PC-9 (cell line): Measurements from ENCODE around the gene FCSK. TPM values are rescaled to one million over a fixed set of nuclear protein-coding genes. Genes with fewer than 3 reads are reported as not detected.
"Not testable (repeated sequence)": the region's sequence is repeated elsewhere in the genome, so short reads cannot be mapped to it uniquely, and the experiment has no call there.

Experiments used
- BruUV-seq: library from RNA; stranded (reverse); fragments of 400-500 nt; replicated peaks from 2 replicates; lab custom pipeline; 2021; lab: Mats Ljungman, UMichigan
- CTCF ChIA-PET: fragments of 300-600 bp; sonication (Branson Sonifier 250); formaldehyde crosslinking; loops from one replicate; lab custom pipeline; 2022; ENCODE audit warnings: antibody characterized with exemption; lab: Charles Lee
- POLR2A ChIA-PET: fragments of 300-600 bp; sonication (Branson Sonifier 250); formaldehyde crosslinking; loops from one replicate; lab custom pipeline; 2022; ENCODE audit warnings: antibody characterized with exemption; ENCODE audit not compliant: unreplicated experiment; lab: Charles Lee
- DNase-seq, 2 experiments: peaks; one replicate each; pipeline versions ENCODE4 v3.0.0 to v3.0.0-alpha.2; 2015 to 2022; ENCODE audit warnings: mixed read lengths in 1 of 2
- H2AFZ ChIP-seq: fragments of 200-600 bp; sonication (generic); 2 replicates; pipeline ENCODE4 v1.8.1; 2017; ENCODE audit warnings: antibody characterized with exemption
- H3F3A ChIP-seq: fragments of 200-600 bp; sonication (generic); 2 replicates; pipeline ENCODE4 v1.8.1; 2017; ENCODE audit warnings: antibody characterized with exemption, mild to moderate bottlenecking, low read depth; ENCODE audit not compliant: insufficient read depth
- H3K27ac ChIP-seq: fragments of 200-600 bp; sonication (generic); 2 replicates; pipeline ENCODE4 v1.6.1; 2016; ENCODE audit warnings: mixed run types
- H3K27me3 ChIP-seq: fragments of 200-600 bp; sonication (generic); 2 replicates; pipeline ENCODE4 v1.6.1; 2016; ENCODE audit warnings: low read depth, mixed run types; ENCODE audit not compliant: insufficient read depth
- H3K36me3 ChIP-seq: fragments of 200-600 bp; sonication (generic); 2 replicates; pipeline ENCODE4 v1.6.1; 2016; ENCODE audit warnings: low read depth, mixed run types
- H3K4me1 ChIP-seq: fragments of 200-600 bp; sonication (generic); replicated peaks from 2 replicates; pipeline ENCODE4 v1.6.1; 2016; ENCODE audit warnings: mixed run types; ENCODE audit not compliant: insufficient read depth
- H3K4me2 ChIP-seq: fragments of 200-600 bp; sonication (generic); 2 replicates; pipeline ENCODE4 v1.6.1; 2017; ENCODE audit warnings: mixed run types
- H3K4me3 ChIP-seq: fragments of 200-600 bp; sonication (generic); 2 replicates; pipeline ENCODE4 v1.6.1; 2016; ENCODE audit warnings: mixed run types
- H3K79me2 ChIP-seq: fragments of 200-600 bp; sonication (generic); 2 replicates; pipeline ENCODE4 v1.6.1; 2017; ENCODE audit warnings: low read depth, mixed run types
- H3K9me2 ChIP-seq: fragments of 200-600 bp; sonication (generic); 2 replicates; pipeline ENCODE4 v1.8.1; 2017; ENCODE audit warnings: mild to moderate bottlenecking; ENCODE audit not compliant: insufficient read depth
- H3K9me3 ChIP-seq: fragments of 200-600 bp; sonication (generic); 2 replicates; pipeline ENCODE4 v1.8.1; 2016; ENCODE audit warnings: low read depth; ENCODE audit not compliant: insufficient read depth
- H4K20me1 ChIP-seq: fragments of 200-600 bp; sonication (generic); 2 replicates; pipeline ENCODE4 v1.8.1; 2017; ENCODE audit not compliant: insufficient read depth
- CTCF ChIP-seq: fragments of 200-600 bp; sonication (generic); conservative IDR thresholded peaks from 2 replicates; pipeline ENCODE4 v1.6.1; 2017; ENCODE audit warnings: mixed run types, antibody characterized with exemption, mild to moderate bottlenecking, moderate library complexity
- EZH2 ChIP-seq: fragments of 200-600 bp; sonication (generic); IDR thresholded peaks from 2 replicates; pipeline ENCODE4 v1.8.0; 2017; ENCODE audit warnings: antibody characterized with exemption, low read depth
- intact Hi-C: fragments of 100-400 bp; cut with micrococcal nuclease; formaldehyde crosslinking; loops from one replicate; pipeline ENCODE4 v1.10.0; 2022; ENCODE audit not compliant: unreplicated experiment
- total RNA-seq: library from RNA; stranded (reverse); gene quantifications from 2 replicates; pipeline ENCODE4 v1.2.3, GENCODE V29; 2021

FCSK gene
- total RNA-seq, 1 experiment from 2014 or later, result 17.0 TPM

GRCh38 chr16:70444249-70445063 is 9.9 kb upstream of the FCSK start:
- H3K27me3 ChIP-seq, result no peaks in the 10 kb centered on the region
- H3K79me2 ChIP-seq, result no peaks in the 10 kb centered on the region
- no peak overlapping the region for H3K27ac ChIP-seq
- H3K9me2 ChIP-seq, result no peaks in the 10 kb centered on the region
- H3K9me3 ChIP-seq, result no peaks in the 10 kb centered on the region
- H3K36me3 ChIP-seq, result no peaks in the 10 kb centered on the region
- CTCF ChIA-PET, result no interaction called here
- no peak for DNase-seq
- no peak overlapping the region for H3K4me2 ChIP-seq
- intact Hi-C loops, result no loop called here
- H3K4me3 ChIP-seq, result no peak overlapping the region
- H3F3A ChIP-seq, result no peaks in the 10 kb centered on the region
- H4K20me1 ChIP-seq, result no peaks in the 10 kb centered on the region
- no peak for TF ChIP-seq CTCF
- TF ChIP-seq EZH2, result no peak
- BruUV-seq, result no TSS peak
- POLR2A ChIA-PET, result no interaction called here
- H2AFZ ChIP-seq, result no peak overlapping the region
- H3K4me1 ChIP-seq, result no peaks in the 10 kb centered on the region

- no peaks in the 10 kb centered on the region for H3K27me3 ChIP-seq
- no peaks in the 10 kb centered on the region for H3K9me2 ChIP-seq
- POLR2A ChIA-PET, result no interaction called here
- H3K27ac ChIP-seq, result no peak overlapping the region
- CTCF ChIA-PET, result no interaction called here
- no peaks in the 10 kb centered on the region for H3K9me3 ChIP-seq
- no peak for DNase-seq
- H3K36me3 ChIP-seq, result no peaks in the 10 kb centered on the region
- no peak overlapping the region for H3K4me2 ChIP-seq
- no peaks in the 10 kb centered on the region for H4K20me1 ChIP-seq
- BruUV-seq, result no TSS peak
- no peaks in the 10 kb centered on the region for H3K79me2 ChIP-seq
- H3K4me3 ChIP-seq, result no peak overlapping the region
- no peaks in the 10 kb centered on the region for H3F3A ChIP-seq
- intact Hi-C loops, result no loop called here
- no peaks in the 10 kb centered on the region for H3K4me1 ChIP-seq
- no peak overlapping the region for H2AFZ ChIP-seq
- no peak for TF ChIP-seq EZH2
- no peak for TF ChIP-seq CTCF
Observed at GRCh38 chr16:70448075-70448474, 6.3 kb upstream of the FCSK start.

- H3K4me3 ChIP-seq, intact Hi-C loops, CTCF ChIA-PET, POLR2A ChIA-PET, BruUV-seq, H3F3A ChIP-seq, H3K27me3 ChIP-seq, H3K9me3 ChIP-seq, H3K27ac ChIP-seq, H3K36me3 ChIP-seq, H3K9me2 ChIP-seq, H3K79me2 ChIP-seq, H2AFZ ChIP-seq, DNase-seq, H3K4me1 ChIP-seq, H3K4me2 ChIP-seq, H4K20me1 ChIP-seq: not testable (repeated sequence)
Observed at GRCh38 chr16:70450142-70451003, 4.0 kb upstream of the FCSK start.

- H3K9me3 ChIP-seq, intact Hi-C loops, H3K79me2 ChIP-seq, H3K27me3 ChIP-seq, H3K4me2 ChIP-seq, BruUV-seq, H4K20me1 ChIP-seq, H3K36me3 ChIP-seq, H3K9me2 ChIP-seq, DNase-seq, H3F3A ChIP-seq, H3K27ac ChIP-seq, H3K4me3 ChIP-seq, POLR2A ChIA-PET, H2AFZ ChIP-seq, CTCF ChIA-PET: not testable (repeated sequence)
- H3K4me1 ChIP-seq, result peaks cover 13% of the 10 kb centered on the region
Observed at GRCh38 chr16:70451004-70451340, 3.4 kb upstream of the FCSK start.
